ENCODE measurements around the gene PI4KA. TPM values are rescaled to one million over a fixed set of nuclear protein-coding genes. Genes with fewer than 3 reads are reported as not detected.

Gene PI4KA
- total RNA-seq, 1 experiment from 2014 or later: 71.6 TPM

DNA sequence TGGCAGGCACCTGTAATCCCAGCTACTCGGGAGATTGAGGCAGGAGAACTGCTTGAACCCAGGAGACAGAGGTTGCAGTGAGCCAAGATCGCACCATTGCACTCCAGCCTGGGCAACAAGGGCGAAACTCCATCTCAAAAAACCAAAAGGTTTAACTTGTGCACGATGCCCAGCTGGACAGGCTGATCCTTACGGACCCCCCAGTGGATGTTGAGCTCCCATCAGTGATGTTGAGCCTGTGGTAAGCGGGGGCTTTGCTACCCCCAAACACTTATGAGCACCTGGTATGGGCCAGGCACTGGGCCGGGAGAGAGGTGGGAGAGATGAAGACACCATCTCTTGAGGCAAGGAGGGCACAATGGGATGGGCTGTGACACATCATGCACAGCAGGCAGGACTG, 92.1 kb downstream of the PI4KA start:
- BruUV-seq (replicated peaks): no TSS peak
- DNase-seq (ENCODE audit: low spot score): no peak
- no peak for TF ChIP-seq EZH2 (IDR thresholded peaks at IDR 0.05; ENCODE audit: borderline replicate concordance, low read depth, low read length, poor library complexity, severe bottlenecking)
- TF ChIP-seq, protein P1, sequence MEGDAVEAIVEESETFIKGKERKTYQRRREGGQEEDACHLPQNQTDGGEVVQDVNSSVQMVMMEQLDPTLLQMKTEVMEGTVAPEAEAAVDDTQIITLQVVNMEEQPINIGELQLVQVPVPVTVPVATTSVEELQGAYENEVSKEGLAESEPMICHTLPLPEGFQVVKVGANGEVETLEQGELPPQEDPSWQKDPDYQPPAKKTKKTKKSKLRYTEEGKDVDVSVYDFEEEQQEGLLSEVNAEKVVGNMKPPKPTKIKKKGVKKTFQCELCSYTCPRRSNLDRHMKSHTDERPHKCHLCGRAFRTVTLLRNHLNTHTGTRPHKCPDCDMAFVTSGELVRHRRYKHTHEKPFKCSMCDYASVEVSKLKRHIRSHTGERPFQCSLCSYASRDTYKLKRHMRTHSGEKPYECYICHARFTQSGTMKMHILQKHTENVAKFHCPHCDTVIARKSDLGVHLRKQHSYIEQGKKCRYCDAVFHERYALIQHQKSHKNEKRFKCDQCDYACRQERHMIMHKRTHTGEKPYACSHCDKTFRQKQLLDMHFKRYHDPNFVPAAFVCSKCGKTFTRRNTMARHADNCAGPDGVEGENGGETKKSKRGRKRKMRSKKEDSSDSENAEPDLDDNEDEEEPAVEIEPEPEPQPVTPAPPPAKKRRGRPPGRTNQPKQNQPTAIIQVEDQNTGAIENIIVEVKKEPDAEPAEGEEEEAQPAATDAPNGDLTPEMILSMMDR (conservative IDR thresholded peaks at IDR 0.05; ENCODE audit: low read depth, low read length): no peak
- H3K9me3 ChIP-seq (ENCODE audit: low read depth, low read length, poor library complexity, severe bottlenecking): no peaks in the 10 kb centered on the region
- H3K27ac ChIP-seq (ENCODE audit: low read depth, low read length, poor library complexity, severe bottlenecking): no peak overlapping the region
- H3K27me3 ChIP-seq (replicated peaks; ENCODE audit: insufficient read depth, low read depth, low read length, poor library complexity): no peaks in the 10 kb centered on the region
- no peak overlapping the region for H3K4me3 ChIP-seq (ENCODE audit: low read depth, low read length, poor library complexity, severe bottlenecking)
- ChIA-PET POLR2A (ENCODE audit: low non-redundant PET) (no interaction called here), CTCF (no interaction called here)
- intact Hi-C loops (cut with micrococcal nuclease; ENCODE audit: unreplicated experiment): no loop called here
- peaks cover 10% of the 10 kb centered on the region for H3K36me3 ChIP-seq (ENCODE audit: insufficient read depth, low read length, poor library complexity, severe bottlenecking)
- H3K4me1 ChIP-seq (ENCODE audit: insufficient read depth, low read length, poor library complexity, severe bottlenecking): no peaks in the 10 kb centered on the region

DNA sequence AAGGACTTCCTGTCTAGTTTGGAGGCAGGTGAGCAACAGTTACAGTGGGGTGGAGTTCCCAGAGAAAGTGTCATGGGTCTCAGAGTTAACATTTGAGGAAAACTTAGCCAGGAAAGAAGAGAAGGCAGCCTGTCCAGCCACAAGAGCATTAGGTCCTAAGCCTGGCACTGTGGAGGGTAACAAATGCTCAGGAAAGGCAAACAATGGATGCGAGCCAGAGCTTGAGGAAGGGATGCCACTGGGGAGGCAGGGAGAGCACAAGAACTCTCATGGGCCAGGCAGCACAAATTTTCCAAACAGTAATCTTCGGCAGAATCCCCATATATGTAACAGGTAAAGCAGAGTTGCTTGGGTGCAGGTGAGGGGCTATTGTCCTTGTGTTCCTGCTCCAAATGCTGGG, 92.7 kb downstream of the PI4KA start:
- no peaks in the 10 kb centered on the region for H3K9me3 ChIP-seq (ENCODE audit: low read depth, low read length, poor library complexity, severe bottlenecking)
- no TSS peak for BruUV-seq (replicated peaks)
- ChIA-PET POLR2A (ENCODE audit: low non-redundant PET) (no interaction called here), CTCF (no interaction called here)
- H3K4me1 ChIP-seq (ENCODE audit: insufficient read depth, low read length, poor library complexity, severe bottlenecking): no peaks in the 10 kb centered on the region
- peaks cover 10% of the 10 kb centered on the region for H3K36me3 ChIP-seq (ENCODE audit: insufficient read depth, low read length, poor library complexity, severe bottlenecking)
- no peak overlapping the region for H3K4me3 ChIP-seq (ENCODE audit: low read depth, low read length, poor library complexity, severe bottlenecking)
- no peak for DNase-seq (ENCODE audit: low spot score)
- H3K27me3 ChIP-seq (replicated peaks; ENCODE audit: insufficient read depth, low read depth, low read length, poor library complexity): no peaks in the 10 kb centered on the region
- intact Hi-C loops (cut with micrococcal nuclease; ENCODE audit: unreplicated experiment): no loop called here
- no peak overlapping the region for H3K27ac ChIP-seq (ENCODE audit: low read depth, low read length, poor library complexity, severe bottlenecking)
- no peak for TF ChIP-seq EZH2 (IDR thresholded peaks at IDR 0.05; ENCODE audit: borderline replicate concordance, low read depth, low read length, poor library complexity, severe bottlenecking)
- TF ChIP-seq, protein P1 (conservative IDR thresholded peaks at IDR 0.05; ENCODE audit: low read depth, low read length): no peak

GRCh38 chr22:20764729-20765128, 93.9 kb downstream of the PI4KA start:
- no peaks in the 10 kb centered on the region for H3K9me3 ChIP-seq (ENCODE audit: low read depth, low read length, poor library complexity, severe bottlenecking)
- TF ChIP-seq, protein P1 (conservative IDR thresholded peaks at IDR 0.05; ENCODE audit: low read depth, low read length): no peak
- peaks cover 10% of the 10 kb centered on the region for H3K36me3 ChIP-seq (ENCODE audit: insufficient read depth, low read length, poor library complexity, severe bottlenecking)
- no peaks in the 10 kb centered on the region for H3K4me1 ChIP-seq (ENCODE audit: insufficient read depth, low read length, poor library complexity, severe bottlenecking)
- intact Hi-C loops (cut with micrococcal nuclease; ENCODE audit: unreplicated experiment): no loop called here
- no TSS peak for BruUV-seq (replicated peaks)
- H3K4me3 ChIP-seq (ENCODE audit: low read depth, low read length, poor library complexity, severe bottlenecking): no peak overlapping the region
- POLR2A ChIA-PET (ENCODE audit: low non-redundant PET): no interaction called here
- no peaks in the 10 kb centered on the region for H3K27me3 ChIP-seq (replicated peaks; ENCODE audit: insufficient read depth, low read depth, low read length, poor library complexity)
- CTCF ChIA-PET: no interaction called here
- no peak overlapping the region for H3K27ac ChIP-seq (ENCODE audit: low read depth, low read length, poor library complexity, severe bottlenecking)
- no peak for DNase-seq (ENCODE audit: low spot score)
